ENCODE measurements around the gene IL17C.

DNA sequence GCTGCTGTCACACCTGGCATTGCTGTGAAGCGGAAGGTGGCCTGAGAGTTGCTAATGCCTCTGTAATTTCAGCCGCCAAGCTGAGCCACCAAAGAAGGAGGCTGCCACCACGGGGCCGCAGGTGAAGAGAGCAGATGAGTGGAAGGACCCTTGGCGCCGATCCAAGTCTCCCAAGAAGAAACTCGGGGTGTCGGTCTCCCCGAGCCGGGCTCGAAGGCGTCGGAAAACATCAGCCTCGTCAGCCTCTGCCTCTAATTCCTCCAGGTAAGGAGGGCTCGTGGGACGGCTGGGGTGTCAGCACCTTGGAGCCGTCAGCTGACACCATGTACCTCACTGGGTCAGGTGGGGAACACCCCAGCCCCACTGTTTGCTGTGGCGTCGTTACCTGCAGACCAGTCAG, 16.2 kb upstream of the IL17C start:
- TF ChIP-seq, protein P1, sequence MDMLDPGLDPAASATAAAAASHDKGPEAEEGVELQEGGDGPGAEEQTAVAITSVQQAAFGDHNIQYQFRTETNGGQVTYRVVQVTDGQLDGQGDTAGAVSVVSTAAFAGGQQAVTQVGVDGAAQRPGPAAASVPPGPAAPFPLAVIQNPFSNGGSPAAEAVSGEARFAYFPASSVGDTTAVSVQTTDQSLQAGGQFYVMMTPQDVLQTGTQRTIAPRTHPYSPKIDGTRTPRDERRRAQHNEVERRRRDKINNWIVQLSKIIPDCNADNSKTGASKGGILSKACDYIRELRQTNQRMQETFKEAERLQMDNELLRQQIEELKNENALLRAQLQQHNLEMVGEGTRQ (CRISPR knock-in tag; IDR thresholded peaks at IDR 0.05), result no peak
- TF ChIP-seq CREM (CRISPR knock-in tag; IDR thresholded peaks at IDR 0.05), result no peak
- no peak for TF ChIP-seq CTCF (IDR thresholded peaks at IDR 0.05)
- no peak for TF ChIP-seq NR3C1 (CRISPR knock-in tag; conservative IDR thresholded peaks at IDR 0.05; ENCODE audit: low read depth)
- no peak for TF ChIP-seq ATF3 (CRISPR knock-in tag; conservative IDR thresholded peaks at IDR 0.05)
- TF ChIP-seq ZNF396 (CRISPR knock-in tag; IDR thresholded peaks at IDR 0.05; ENCODE audit: borderline replicate concordance), result no peak
- TF ChIP-seq TCF7 (CRISPR knock-in tag; IDR thresholded peaks at IDR 0.05; ENCODE audit: low read depth), result no peak
- no peak for TF ChIP-seq STAT6 (CRISPR knock-in tag; conservative IDR thresholded peaks at IDR 0.05; ENCODE audit: low read depth)
- no peak for TF ChIP-seq ZNF121 (CRISPR knock-in tag; IDR thresholded peaks at IDR 0.05)
- no peak for TF ChIP-seq RELA (CRISPR knock-in tag; IDR thresholded peaks at IDR 0.05; ENCODE audit: borderline replicate concordance)
- no peak for TF ChIP-seq CREB1 (CRISPR knock-in tag; IDR thresholded peaks at IDR 0.05)
- TF ChIP-seq MAX (CRISPR knock-in tag; IDR thresholded peaks at IDR 0.05), result no peak
- TF ChIP-seq NFYB (CRISPR knock-in tag; conservative IDR thresholded peaks at IDR 0.05; ENCODE audit: low read depth), result no peak
- TF ChIP-seq PRRX2 (CRISPR knock-in tag; IDR thresholded peaks at IDR 0.05), result no peak
